ENCODE results near the gene PTGDR.

Gene PTGDR

DNA sequence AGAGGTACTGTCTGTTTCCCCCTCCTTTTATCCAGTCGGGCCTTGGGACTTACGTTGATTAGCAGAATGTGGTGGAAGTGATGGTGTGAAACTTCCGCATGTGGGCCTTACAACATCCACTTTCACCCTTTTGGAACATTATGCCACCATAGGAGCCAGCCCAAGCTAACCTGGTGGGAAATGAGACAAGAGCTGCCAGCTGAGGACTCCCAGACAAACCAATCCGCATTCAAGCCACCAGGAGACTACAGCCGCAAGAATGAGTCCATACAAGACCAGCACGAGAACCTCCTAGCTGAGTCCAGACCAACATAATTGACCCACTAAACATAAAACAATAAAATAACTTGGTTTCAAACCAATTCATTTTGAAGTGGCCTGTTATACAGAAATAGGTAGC, 37.5 kb downstream of the PTGDR start:
- Histone ChIP-seq H3K9ac (ENCODE audit: low read depth in 1 of 2, low read length in 2 of 2) (no peak overlapping the region), H3K27ac (ENCODE audit: low read depth, low read length) (no peak overlapping the region), H3K4me3 (ENCODE audit: low read depth in 1 of 2, low read length in 2 of 2) (no peak overlapping the region), H3K36me3 (ENCODE audit: control insufficient read depth in 1 of 2, insufficient read depth in 2 of 2, low read length in 2 of 2) (no peaks in the 10 kb centered on the region), H3K27me3 (ENCODE audit: control insufficient read depth in 1 of 2, insufficient read depth in 2 of 2, low read length in 2 of 2) (no peaks in the 10 kb centered on the region), H3K9me3 (ENCODE audit: control insufficient read depth in 1 of 2, low read length in 2 of 2) (no peaks in the 10 kb centered on the region), H3K4me1 (ENCODE audit: control insufficient read depth in 1 of 2, insufficient read depth in 2 of 2, low read length in 2 of 2) (peaks cover 8 to 11% of the 10 kb centered on the region in 2 donors)

DNA sequence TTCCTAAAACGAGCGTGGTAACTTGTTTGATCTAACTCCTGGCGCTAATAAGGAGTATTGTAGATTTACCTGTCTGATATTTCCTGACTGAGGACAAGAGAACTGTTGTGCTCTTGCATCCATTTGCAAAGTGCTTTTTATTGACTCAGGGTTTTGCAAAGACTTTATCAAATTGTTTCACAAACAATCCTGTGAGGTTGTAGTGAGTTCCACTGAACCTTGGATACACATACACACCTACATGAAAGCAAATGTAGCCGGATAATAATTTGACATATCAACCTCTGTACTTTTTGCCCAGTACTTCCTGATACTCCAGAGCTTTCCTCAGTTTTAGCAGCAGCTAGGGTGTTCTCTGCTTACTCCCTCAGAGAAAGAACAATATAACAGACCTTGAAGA, 39.9 kb downstream of the PTGDR start:
- peaks cover 18 to 27% of the 10 kb centered on the region in 2 donors for H3K4me1 ChIP-seq (ENCODE audit: control insufficient read depth in 1 of 2, insufficient read depth in 2 of 2, low read length in 2 of 2)
- no peaks in the 10 kb centered on the region for H3K36me3 ChIP-seq (ENCODE audit: control insufficient read depth in 1 of 2, insufficient read depth in 2 of 2, low read length in 2 of 2)
- H3K9me3 ChIP-seq (ENCODE audit: control insufficient read depth in 1 of 2, low read length in 2 of 2): no peaks in the 10 kb centered on the region
- no peak overlapping the region for H3K9ac ChIP-seq (ENCODE audit: low read depth in 1 of 2, low read length in 2 of 2)
- no peaks in the 10 kb centered on the region for H3K27me3 ChIP-seq (ENCODE audit: control insufficient read depth in 1 of 2, insufficient read depth in 2 of 2, low read length in 2 of 2)
- peak overlapping the region in 1 of 2 donors; percentile 3 for H3K4me3 ChIP-seq (ENCODE audit: low read depth in 1 of 2, low read length in 2 of 2)
- H3K27ac ChIP-seq (ENCODE audit: low read depth, low read length): no peak overlapping the region

DNA sequence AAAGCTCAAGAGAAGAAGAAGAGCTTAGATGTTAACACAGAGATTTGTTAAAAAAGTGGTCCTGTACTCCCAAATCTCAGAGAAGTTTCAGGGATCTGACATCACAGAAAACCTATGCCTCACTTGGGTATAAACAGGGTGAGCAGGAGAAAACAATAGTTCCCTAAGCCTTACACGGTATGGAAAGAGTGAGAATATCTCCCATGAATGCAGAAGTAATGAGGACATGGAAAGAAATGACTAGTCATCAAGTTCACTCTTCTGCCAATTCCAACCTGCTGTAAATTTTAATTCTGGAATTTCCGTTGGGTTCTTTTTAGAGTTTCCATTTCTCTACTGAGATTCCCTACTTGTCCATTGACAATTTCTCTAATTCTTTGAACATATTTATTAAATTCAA, 40.4 kb downstream of the PTGDR start:
- H3K27ac ChIP-seq (ENCODE audit: low read depth, low read length): no peak overlapping the region
- no peaks in the 10 kb centered on the region for H3K36me3 ChIP-seq (ENCODE audit: control insufficient read depth in 1 of 2, insufficient read depth in 2 of 2, low read length in 2 of 2)
- H3K9ac ChIP-seq (ENCODE audit: low read depth in 1 of 2, low read length in 2 of 2): no peak overlapping the region
- H3K4me3 ChIP-seq (ENCODE audit: low read depth in 1 of 2, low read length in 2 of 2): peak overlapping the region in 1 of 2 donors; percentile 3
- peaks cover 1% of the 10 kb centered on the region in 2 donors for H3K27me3 ChIP-seq (ENCODE audit: control insufficient read depth in 1 of 2, insufficient read depth in 2 of 2, low read length in 2 of 2)
- H3K4me1 ChIP-seq (ENCODE audit: control insufficient read depth in 1 of 2, insufficient read depth in 2 of 2, low read length in 2 of 2): peaks cover 18 to 27% of the 10 kb centered on the region in 2 donors
- H3K9me3 ChIP-seq (ENCODE audit: control insufficient read depth in 1 of 2, low read length in 2 of 2): no peaks in the 10 kb centered on the region

DNA sequence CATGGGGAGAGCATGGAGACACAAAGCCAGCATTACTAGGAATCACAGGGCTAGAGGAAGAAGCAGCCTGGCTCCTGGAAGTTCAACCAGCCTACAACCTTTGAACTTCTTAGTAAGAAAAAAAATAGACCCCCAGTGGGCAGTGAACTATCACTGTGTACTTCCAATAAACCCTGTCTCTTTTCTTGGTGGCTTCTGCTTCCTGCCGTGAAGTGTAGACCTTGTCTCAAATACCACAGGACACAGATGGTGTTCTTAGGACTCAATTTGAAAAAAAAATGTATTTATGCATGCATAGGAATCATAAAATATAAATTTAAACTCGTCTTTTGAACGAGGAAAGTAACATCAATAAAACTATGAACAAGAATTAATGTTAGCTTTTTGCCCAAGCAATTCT, 43.0 kb downstream of the PTGDR start:
- H3K9me3 ChIP-seq (ENCODE audit: control insufficient read depth in 1 of 2, low read length in 2 of 2): no peaks in the 10 kb centered on the region
- no peak overlapping the region for H3K9ac ChIP-seq (ENCODE audit: low read depth in 1 of 2, low read length in 2 of 2)
- no peaks in the 10 kb centered on the region for H3K36me3 ChIP-seq (ENCODE audit: control insufficient read depth in 1 of 2, insufficient read depth in 2 of 2, low read length in 2 of 2)
- peaks cover 11 to 13% of the 10 kb centered on the region in 2 donors for H3K27me3 ChIP-seq (ENCODE audit: control insufficient read depth in 1 of 2, insufficient read depth in 2 of 2, low read length in 2 of 2)
- peaks cover 27 to 35% of the 10 kb centered on the region in 2 donors for H3K4me1 ChIP-seq (ENCODE audit: control insufficient read depth in 1 of 2, insufficient read depth in 2 of 2, low read length in 2 of 2)
- no peak overlapping the region for H3K27ac ChIP-seq (ENCODE audit: low read depth, low read length)
- no peak overlapping the region for H3K4me3 ChIP-seq (ENCODE audit: low read depth in 1 of 2, low read length in 2 of 2)

DNA sequence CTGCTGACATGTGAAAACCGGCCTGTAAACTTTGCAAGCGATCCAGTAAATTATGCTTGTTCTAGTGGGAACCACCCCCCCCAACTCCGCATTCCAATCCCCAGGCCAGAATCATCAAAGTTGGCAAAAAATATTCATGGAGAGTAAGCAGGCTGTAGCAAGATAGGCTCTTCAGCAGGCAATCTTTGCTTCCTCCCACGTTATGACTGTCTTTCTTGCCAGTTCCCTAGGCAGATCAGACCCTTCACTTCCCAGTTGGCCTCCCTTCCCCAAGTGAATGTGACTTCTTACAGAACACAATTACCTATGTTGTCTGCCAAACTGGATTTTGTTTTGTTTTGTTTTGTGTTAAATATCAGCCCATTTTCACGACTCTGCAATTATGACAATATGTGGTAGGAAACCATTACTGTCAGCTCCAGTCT, 45.4 kb downstream of the PTGDR start:
- H3K9me3 ChIP-seq (ENCODE audit: control insufficient read depth in 1 of 2, low read length in 2 of 2): no peaks in the 10 kb centered on the region
- H3K27me3 ChIP-seq (ENCODE audit: control insufficient read depth in 1 of 2, insufficient read depth in 2 of 2, low read length in 2 of 2): peaks cover 11 to 15% of the 10 kb centered on the region in 2 donors
- peak overlapping the region; percentile 81 to 82 for H3K4me3 ChIP-seq (ENCODE audit: low read depth in 1 of 2, low read length in 2 of 2)
- no peaks in the 10 kb centered on the region for H3K36me3 ChIP-seq (ENCODE audit: control insufficient read depth in 1 of 2, insufficient read depth in 2 of 2, low read length in 2 of 2)
- H3K27ac ChIP-seq (ENCODE audit: low read depth, low read length): peak overlapping the region; percentile 45
- H3K9ac ChIP-seq (ENCODE audit: low read depth in 1 of 2, low read length in 2 of 2): peak overlapping the region in 1 of 2 donors; percentile 73
- H3K4me1 ChIP-seq (ENCODE audit: control insufficient read depth in 1 of 2, insufficient read depth in 2 of 2, low read length in 2 of 2): peaks cover 20 to 31% of the 10 kb centered on the region in 2 donors

DNA sequence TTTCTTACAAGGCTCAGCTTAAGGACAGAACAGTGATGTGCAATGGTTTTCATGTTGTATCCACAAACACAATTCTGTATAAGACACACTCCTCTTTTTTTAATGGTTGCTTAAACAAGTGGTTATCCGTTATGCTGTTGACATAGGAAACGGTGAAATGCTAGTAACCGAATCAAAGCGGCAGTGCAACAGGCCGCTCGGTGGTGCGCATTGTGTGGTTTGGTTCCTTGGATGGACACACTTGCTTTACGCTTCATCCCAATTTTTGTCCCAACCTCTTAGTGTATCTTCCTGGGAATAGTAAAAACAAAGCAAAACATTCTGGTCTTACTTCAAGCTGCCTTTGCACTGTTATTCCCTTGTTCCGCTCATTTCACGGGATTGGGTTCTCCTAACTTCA, 46.0 kb downstream of the PTGDR start:
- peaks cover 11 to 15% of the 10 kb centered on the region in 2 donors for H3K27me3 ChIP-seq (ENCODE audit: control insufficient read depth in 1 of 2, insufficient read depth in 2 of 2, low read length in 2 of 2)
- H3K9me3 ChIP-seq (ENCODE audit: control insufficient read depth in 1 of 2, low read length in 2 of 2): no peaks in the 10 kb centered on the region
- peak overlapping the region; percentile 61 to 73 for H3K9ac ChIP-seq (ENCODE audit: low read depth in 1 of 2, low read length in 2 of 2)
- H3K4me3 ChIP-seq (ENCODE audit: low read depth in 1 of 2, low read length in 2 of 2): peak overlapping the region; percentile 81 to 82
- peak overlapping the region; percentile 45 for H3K27ac ChIP-seq (ENCODE audit: low read depth, low read length)
- H3K36me3 ChIP-seq (ENCODE audit: control insufficient read depth in 1 of 2, insufficient read depth in 2 of 2, low read length in 2 of 2): no peaks in the 10 kb centered on the region
- H3K4me1 ChIP-seq (ENCODE audit: control insufficient read depth in 1 of 2, insufficient read depth in 2 of 2, low read length in 2 of 2): peaks cover 20 to 29% of the 10 kb centered on the region in 2 donors

DNA sequence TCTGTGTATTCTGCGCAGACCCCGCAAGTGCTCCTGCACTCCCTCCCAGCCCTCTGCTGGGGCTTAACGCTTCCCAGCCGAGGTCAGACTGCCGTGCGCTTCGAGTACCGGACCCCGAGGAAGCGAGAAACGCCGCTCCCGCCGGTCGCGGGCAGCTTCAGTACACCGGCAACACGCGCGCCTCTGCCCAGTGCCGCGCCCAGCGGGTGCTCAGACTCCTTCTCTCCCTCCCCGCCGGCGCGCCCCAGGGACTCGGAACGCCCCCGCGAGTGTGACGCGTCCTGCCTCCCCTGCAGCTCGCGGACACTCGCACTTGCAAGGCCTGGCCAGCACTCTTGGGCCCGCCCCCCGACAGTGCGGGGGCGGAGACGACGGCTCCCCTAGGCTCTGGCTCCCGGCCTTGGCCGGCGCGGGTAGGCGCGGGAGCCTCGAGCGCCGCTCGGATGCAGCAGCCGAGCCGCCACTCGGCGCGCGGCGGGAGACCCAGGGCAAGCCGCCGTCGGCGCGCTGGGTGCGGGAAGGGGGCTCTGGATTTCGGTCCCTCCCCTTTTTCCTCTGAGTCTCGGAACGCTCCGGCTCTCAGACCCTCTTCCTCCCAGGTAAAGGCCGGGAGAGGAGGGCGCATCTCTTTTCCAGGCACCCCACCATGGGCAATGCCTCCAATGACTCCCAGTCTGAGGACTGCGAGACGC, 46.6 kb downstream of the PTGDR start, which contains the start of gene PTGER2:
PTGER2 (plus strand) TSS at position 410 of the 692 bp plus-strand sequence; CDS start at position 647, 237 bp downstream.
- peaks cover 11 to 15% of the 10 kb centered on the region in 2 donors for H3K27me3 ChIP-seq (ENCODE audit: control insufficient read depth in 1 of 2, insufficient read depth in 2 of 2, low read length in 2 of 2)
- H3K4me3 ChIP-seq (ENCODE audit: low read depth in 1 of 2, low read length in 2 of 2): peak within 1 kb of the TSS; percentile 81 to 82
- H3K36me3 ChIP-seq (ENCODE audit: control insufficient read depth in 1 of 2, insufficient read depth in 2 of 2, low read length in 2 of 2): no peaks in the 10 kb centered on the region
- peak within 1 kb of the TSS; percentile 73 to 84 for H3K9ac ChIP-seq (ENCODE audit: low read depth in 1 of 2, low read length in 2 of 2)
- peaks cover 20 to 29% of the 10 kb centered on the region in 2 donors for H3K4me1 ChIP-seq (ENCODE audit: control insufficient read depth in 1 of 2, insufficient read depth in 2 of 2, low read length in 2 of 2)
- no peaks in the 10 kb centered on the region for H3K9me3 ChIP-seq (ENCODE audit: control insufficient read depth in 1 of 2, low read length in 2 of 2)
- peak within 1 kb of the TSS; percentile 79 for H3K27ac ChIP-seq (ENCODE audit: low read depth, low read length)

DNA sequence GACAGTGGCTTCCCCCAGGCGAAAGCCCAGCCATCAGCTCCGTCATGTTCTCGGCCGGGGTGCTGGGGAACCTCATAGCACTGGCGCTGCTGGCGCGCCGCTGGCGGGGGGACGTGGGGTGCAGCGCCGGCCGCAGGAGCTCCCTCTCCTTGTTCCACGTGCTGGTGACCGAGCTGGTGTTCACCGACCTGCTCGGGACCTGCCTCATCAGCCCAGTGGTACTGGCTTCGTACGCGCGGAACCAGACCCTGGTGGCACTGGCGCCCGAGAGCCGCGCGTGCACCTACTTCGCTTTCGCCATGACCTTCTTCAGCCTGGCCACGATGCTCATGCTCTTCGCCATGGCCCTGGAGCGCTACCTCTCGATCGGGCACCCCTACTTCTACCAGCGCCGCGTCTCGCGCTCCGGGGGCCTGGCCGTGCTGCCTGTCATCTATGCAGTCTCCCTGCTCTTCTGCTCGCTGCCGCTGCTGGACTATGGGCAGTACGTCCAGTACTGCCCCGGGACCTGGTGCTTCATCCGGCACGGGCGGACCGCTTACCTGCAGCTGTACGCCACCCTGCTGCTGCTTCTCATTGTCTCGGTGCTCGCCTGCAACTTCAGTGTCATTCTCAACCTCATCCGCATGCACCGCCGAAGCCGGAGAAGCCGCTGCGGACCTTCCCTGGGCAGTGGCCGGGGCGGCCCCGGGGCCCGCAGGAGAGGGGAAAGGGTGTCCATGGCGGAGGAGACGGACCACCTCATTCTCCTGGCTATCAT, 47.3 kb downstream of the PTGDR start:
- H3K9me3 ChIP-seq (ENCODE audit: control insufficient read depth in 1 of 2, low read length in 2 of 2): no peaks in the 10 kb centered on the region
- peak overlapping the region; percentile 66 to 84 for H3K9ac ChIP-seq (ENCODE audit: low read depth in 1 of 2, low read length in 2 of 2)
- H3K27me3 ChIP-seq (ENCODE audit: control insufficient read depth in 1 of 2, insufficient read depth in 2 of 2, low read length in 2 of 2): peaks cover 11 to 15% of the 10 kb centered on the region in 2 donors
- peaks cover 20 to 29% of the 10 kb centered on the region in 2 donors for H3K4me1 ChIP-seq (ENCODE audit: control insufficient read depth in 1 of 2, insufficient read depth in 2 of 2, low read length in 2 of 2)
- H3K4me3 ChIP-seq (ENCODE audit: low read depth in 1 of 2, low read length in 2 of 2): peak overlapping the region; percentile 81 to 82
- H3K27ac ChIP-seq (ENCODE audit: low read depth, low read length): peak overlapping the region; percentile 79
- H3K36me3 ChIP-seq (ENCODE audit: control insufficient read depth in 1 of 2, insufficient read depth in 2 of 2, low read length in 2 of 2): no peaks in the 10 kb centered on the region

DNA sequence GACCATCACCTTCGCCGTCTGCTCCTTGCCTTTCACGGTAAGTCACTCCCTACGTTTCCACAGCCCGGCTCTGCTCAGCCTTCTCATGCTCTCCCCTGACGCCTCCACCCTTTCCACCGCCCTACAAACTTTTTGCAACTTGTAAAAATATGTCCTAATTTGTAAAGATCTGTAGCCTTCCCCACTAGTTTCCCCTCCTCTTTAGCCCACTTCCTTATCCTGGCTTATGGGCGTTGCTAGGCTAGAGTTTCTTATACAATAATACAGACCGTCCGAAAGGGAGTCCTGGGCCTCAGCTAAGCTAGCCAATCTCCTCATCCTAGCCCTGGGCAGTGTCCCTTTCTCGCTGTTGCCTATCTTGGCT, 47.8 kb downstream of the PTGDR start:
- Histone ChIP-seq H3K4me1 (ENCODE audit: control insufficient read depth in 1 of 2, insufficient read depth in 2 of 2, low read length in 2 of 2) (peaks cover 20 to 29% of the 10 kb centered on the region in 2 donors), H3K27me3 (ENCODE audit: control insufficient read depth in 1 of 2, insufficient read depth in 2 of 2, low read length in 2 of 2) (peaks cover 11 to 15% of the 10 kb centered on the region in 2 donors), H3K27ac (ENCODE audit: low read depth, low read length) (peak overlapping the region; percentile 30), H3K9me3 (ENCODE audit: control insufficient read depth in 1 of 2, low read length in 2 of 2) (no peaks in the 10 kb centered on the region), H3K9ac (ENCODE audit: low read depth in 1 of 2, low read length in 2 of 2) (peak overlapping the region; percentile 66 to 84), H3K4me3 (ENCODE audit: low read depth in 1 of 2, low read length in 2 of 2) (peak overlapping the region; percentile 81 to 82), H3K36me3 (ENCODE audit: control insufficient read depth in 1 of 2, insufficient read depth in 2 of 2, low read length in 2 of 2) (no peaks in the 10 kb centered on the region)

DNA sequence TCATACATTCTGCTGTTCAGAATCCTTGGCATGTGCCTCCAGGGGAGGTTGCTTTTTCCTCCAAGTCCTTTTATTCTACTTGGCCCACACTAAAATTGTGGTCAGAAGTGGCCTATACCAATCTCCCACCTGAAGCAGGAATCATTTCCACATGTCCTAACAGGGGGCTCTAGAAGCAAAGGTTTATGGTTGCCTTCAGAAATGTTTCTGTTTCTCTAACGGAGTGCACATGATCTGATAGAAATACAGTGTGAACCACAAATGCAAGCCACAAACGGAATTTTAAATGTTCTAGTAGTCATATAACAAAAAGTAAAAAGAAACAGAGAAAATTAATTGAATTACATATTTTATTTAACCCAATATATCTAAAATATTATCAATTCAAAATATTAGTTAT, 50.6 kb downstream of the PTGDR start:
- Histone ChIP-seq H3K36me3 (ENCODE audit: control insufficient read depth in 1 of 2, insufficient read depth in 2 of 2, low read length in 2 of 2) (no peaks in the 10 kb centered on the region), H3K27ac (ENCODE audit: low read depth, low read length) (no peak overlapping the region), H3K4me1 (ENCODE audit: control insufficient read depth in 1 of 2, insufficient read depth in 2 of 2, low read length in 2 of 2) (peaks cover 9 to 12% of the 10 kb centered on the region in 2 donors), H3K27me3 (ENCODE audit: control insufficient read depth in 1 of 2, insufficient read depth in 2 of 2, low read length in 2 of 2) (peaks cover 8 to 12% of the 10 kb centered on the region in 2 donors), H3K9ac (ENCODE audit: low read depth in 1 of 2, low read length in 2 of 2) (peak overlapping the region in 1 of 2 donors; percentile 9), H3K9me3 (ENCODE audit: control insufficient read depth in 1 of 2, low read length in 2 of 2) (no peaks in the 10 kb centered on the region), H3K4me3 (ENCODE audit: low read depth in 1 of 2, low read length in 2 of 2) (peak overlapping the region in 1 of 2 donors; percentile 1)

Data from duodenal mucosa (tissue), 2 donors.